Gastrocnemius medialis (tissue), 4 donors: Measurements from ENCODE around the gene NR2E1.

Source experiments
- POLR2A ChIP-seq, 2 donors: fragments of 450-650 bp; IDR thresholded peaks; one replicate each; pipeline ENCODE4 v1.6.1; 2017; ENCODE audit warnings: antibody characterized with exemption in 2 of 2, mild to moderate bottlenecking in 2 of 2, moderate library complexity in 2 of 2
- TF ChIP-seq, protein P1 (sequence below), 5 experiments: fragments of 450-650 bp in 3 of 5; fragments of 200-600 bp in 2 of 5; sonication (generic) in 2 of 5; IDR thresholded peaks in 4 of 5; conservative IDR thresholded peaks in 1 of 5; 1 replicate in 4 of 5; 2 replicates in 1 of 5; pipeline ENCODE4 v1.5.1; 2016 to 2019; ENCODE audit warnings: antibody characterized with exemption in 5 of 5, mild to moderate bottlenecking in 3 of 5, moderate library complexity in 3 of 5

DNA sequence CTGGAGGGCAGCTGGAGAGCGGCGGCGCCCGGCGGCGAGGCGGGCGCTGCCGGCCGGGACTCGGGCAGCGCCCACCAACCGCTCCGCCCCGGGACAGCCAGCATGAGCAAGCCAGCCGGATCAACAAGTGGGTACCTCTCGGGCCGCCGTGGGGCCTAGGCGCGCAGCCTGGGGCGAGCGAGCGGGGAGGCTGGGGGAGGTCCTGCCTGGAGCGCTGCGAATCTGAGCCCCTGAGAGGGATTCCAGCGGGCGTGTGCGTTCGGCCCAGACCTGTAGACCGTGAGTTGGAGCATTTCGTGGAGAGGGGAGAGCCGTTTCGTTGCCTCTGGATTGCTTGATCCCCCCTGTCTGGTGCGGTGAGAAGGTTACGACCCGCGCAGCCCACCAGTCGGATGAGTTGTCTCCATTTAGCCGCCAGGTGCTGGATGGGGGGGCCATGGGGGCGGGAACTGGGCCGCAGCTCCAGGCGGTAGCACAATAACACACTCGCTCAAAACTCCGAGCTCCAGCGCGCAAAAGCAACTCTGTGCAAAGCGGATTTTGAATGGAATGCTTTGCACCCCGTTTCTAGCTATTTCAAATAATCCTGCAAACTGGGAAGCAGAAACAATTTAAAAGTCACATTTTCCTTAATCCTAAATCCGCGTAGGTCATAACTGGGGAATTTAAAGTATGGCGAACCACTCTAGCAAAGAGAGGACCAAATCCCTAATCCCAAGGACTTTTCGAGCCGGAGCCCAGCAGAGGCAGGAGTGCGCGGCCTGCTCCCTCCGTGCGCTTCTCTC, 1.0 kb downstream of the NR2E1 start:
- TF ChIP-seq, protein P1, sequence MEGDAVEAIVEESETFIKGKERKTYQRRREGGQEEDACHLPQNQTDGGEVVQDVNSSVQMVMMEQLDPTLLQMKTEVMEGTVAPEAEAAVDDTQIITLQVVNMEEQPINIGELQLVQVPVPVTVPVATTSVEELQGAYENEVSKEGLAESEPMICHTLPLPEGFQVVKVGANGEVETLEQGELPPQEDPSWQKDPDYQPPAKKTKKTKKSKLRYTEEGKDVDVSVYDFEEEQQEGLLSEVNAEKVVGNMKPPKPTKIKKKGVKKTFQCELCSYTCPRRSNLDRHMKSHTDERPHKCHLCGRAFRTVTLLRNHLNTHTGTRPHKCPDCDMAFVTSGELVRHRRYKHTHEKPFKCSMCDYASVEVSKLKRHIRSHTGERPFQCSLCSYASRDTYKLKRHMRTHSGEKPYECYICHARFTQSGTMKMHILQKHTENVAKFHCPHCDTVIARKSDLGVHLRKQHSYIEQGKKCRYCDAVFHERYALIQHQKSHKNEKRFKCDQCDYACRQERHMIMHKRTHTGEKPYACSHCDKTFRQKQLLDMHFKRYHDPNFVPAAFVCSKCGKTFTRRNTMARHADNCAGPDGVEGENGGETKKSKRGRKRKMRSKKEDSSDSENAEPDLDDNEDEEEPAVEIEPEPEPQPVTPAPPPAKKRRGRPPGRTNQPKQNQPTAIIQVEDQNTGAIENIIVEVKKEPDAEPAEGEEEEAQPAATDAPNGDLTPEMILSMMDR (IDR thresholded peaks at IDR 0.05 in 4 of 5, conservative IDR thresholded peaks at IDR 0.05 in 1 of 5), result no peak
- no peak for TF ChIP-seq POLR2A (IDR thresholded peaks at IDR 0.05)
